Activated CD4-positive, alpha-beta memory T cell treated with anti-CD3 and anti-CD28 coated beads, Interleukin-2, amount 10 ng/mL, durations not matched to agents 7 days and 5 days (primary cell): Measurements from ENCODE around the gene WDR18. TPM values are rescaled to one million over a fixed set of nuclear protein-coding genes. Genes with fewer than 3 reads are reported as not detected.

Source experiments
- CTCF ChIA-PET: fragments of 350-600 bp; sonication (Branson Sonifier 250); formaldehyde crosslinking; loops from one replicate; lab custom pipeline; 2021; ENCODE audit warnings: antibody characterized with exemption, inconsistent platforms; lab: Charles Lee
- POLR2A ChIA-PET: fragments of 350-600 bp; sonication (Branson Sonifier 250); formaldehyde crosslinking; loops from one replicate; lab custom pipeline; 2021; ENCODE audit warnings: antibody characterized with exemption; lab: Charles Lee
- DNase-seq: peaks from one replicate; pipeline ENCODE4 v3.0.0-alpha.2; 2020
- H3K27ac Mint-ChIP-seq: one replicate; pipeline ENCODE4 v1.8.0; 2021; ENCODE audit warnings: mild to moderate bottlenecking, mixed read lengths
- H3K27me3 Mint-ChIP-seq: one replicate; pipeline ENCODE4 v1.8.0; 2021; ENCODE audit warnings: mixed read lengths
- H3K36me3 Mint-ChIP-seq: one replicate; pipeline ENCODE4 v1.8.0; 2021; ENCODE audit warnings: low read depth, mixed read lengths
- H3K4me1 Mint-ChIP-seq: one replicate; pipeline ENCODE4 v1.8.0; 2021; ENCODE audit warnings: mixed read lengths
- H3K4me3 Mint-ChIP-seq: one replicate; pipeline ENCODE4 v1.8.0; 2021; ENCODE audit warnings: mild to moderate bottlenecking, mixed read lengths
- H3K9me3 Mint-ChIP-seq: one replicate; pipeline ENCODE4 v1.8.0; 2021; ENCODE audit warnings: mixed read lengths
- total RNA-seq, 2 experiments: library from RNA; stranded (reverse); gene quantifications; one replicate each; pipeline ENCODE4 v1.2.3, GENCODE V29; 2021

The WDR18 gene
- total RNA-seq, 2 experiments from 2014 or later: 42.0 to 44.3 TPM

DNA sequence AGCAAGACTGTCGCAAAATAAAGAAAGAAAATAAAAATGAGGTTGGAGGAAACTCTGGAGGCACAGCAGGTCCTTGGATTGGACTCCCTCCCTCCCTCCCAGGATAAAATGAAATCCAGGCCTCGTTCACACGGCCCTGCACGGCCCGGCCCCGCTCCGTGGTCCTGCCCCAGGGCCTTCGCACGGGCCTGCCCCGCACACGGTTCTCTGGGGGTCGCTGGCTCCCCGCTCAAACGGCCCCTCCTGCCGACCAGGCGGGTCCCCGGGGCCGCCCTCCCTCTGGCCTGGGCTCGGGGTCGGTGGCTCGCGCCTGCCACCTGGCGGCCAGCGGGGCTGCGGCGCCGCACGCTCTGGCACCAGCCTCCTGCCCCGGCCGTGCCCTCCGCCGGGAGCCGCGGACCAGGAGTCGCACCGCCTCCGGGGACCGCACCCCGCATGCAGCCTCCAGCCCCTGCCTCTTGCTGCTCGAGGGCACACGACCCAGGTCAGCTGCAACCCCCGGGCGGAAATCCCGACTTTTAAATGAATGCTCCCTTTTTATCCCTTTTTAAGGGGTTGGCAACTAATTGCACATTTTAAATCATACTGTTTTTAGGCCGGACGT lies 1.5 kb upstream of the WDR18 start:
- ChIA-PET POLR2A (interaction anchor here (0.9 to 2.1 kb wide), 4 partner anchors 58 to 119 kb away, joined by 3 to 8 read pairs (median 4); no protein-coding TSS in a partner anchor), CTCF (interaction anchor here (0.6 to 5.3 kb wide), 5 partner anchors 11 to 119 kb away, joined by 3 to 96 read pairs (median 9); no protein-coding TSS in a partner anchor)
- Mint-ChIP-seq H3K4me1 (peaks cover 20% of the 10 kb centered on the region), H3K36me3 (peaks cover 8% of the 10 kb centered on the region), H3K9me3 (no peaks in the 10 kb centered on the region), H3K27ac (no peak overlapping the region), H3K4me3 (no peak overlapping the region), H3K27me3 (no peaks in the 10 kb centered on the region)
- DNase-seq: peak; percentile 79

DNA sequence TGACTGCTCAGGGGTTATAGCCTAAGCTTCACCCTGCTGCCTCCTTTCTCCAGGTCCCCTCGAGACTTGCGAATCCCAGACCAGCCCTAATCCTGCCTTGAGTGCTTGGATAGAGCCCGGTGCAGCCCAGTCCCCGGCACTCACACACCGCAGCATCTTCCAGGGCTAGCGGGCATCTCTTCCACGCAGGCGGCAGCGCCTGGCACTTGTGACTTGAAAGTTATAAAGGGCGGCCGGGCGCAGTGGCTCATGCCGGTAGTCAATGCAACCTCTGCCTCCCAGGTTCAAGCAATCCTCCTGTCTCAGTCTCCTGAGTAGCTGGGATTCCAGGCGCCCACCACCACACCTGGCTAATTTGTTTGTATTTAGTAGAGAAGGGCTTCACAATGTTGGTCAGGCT lies 1.9 kb downstream of the WDR18 start:
- no peaks in the 10 kb centered on the region for H3K9me3 Mint-ChIP-seq
- H3K27me3 Mint-ChIP-seq: no peaks in the 10 kb centered on the region
- POLR2A ChIA-PET: interaction anchor here (3.1 kb wide), 1 partner anchor 34 kb away, joined by 17 read pairs; the partner anchor contains the start of genes RNU6-2 and TMEM259
- no peak for DNase-seq
- CTCF ChIA-PET: no interaction called here
- H3K4me1 Mint-ChIP-seq: peaks cover 22% of the 10 kb centered on the region
- peak overlapping the region; percentile 91 for H3K4me3 Mint-ChIP-seq
- H3K27ac Mint-ChIP-seq: no peak overlapping the region
- H3K36me3 Mint-ChIP-seq: peaks cover 15% of the 10 kb centered on the region

DNA sequence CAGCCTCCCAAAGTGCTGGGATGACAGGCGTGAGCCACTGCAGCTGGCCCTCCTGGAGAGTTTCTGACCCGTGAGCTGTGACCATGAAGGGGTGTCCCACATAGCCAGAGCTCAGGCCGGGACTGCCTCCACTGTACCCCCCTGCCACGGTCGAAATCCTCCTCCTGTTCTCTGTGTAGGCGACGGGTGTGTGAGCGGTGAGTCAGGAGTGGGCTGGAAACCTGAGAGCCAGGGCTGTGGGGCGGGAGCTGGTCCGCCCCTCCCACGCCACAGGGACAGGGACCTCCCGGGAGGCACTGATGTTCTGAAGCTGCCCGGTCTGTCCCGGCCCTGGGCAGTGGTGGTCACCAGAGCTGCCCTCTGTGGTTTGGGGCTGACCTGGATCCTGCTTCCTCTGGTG lies 3.9 kb downstream of the WDR18 start:
- H3K27ac Mint-ChIP-seq: no peak overlapping the region
- no peak overlapping the region for H3K4me3 Mint-ChIP-seq
- no peaks in the 10 kb centered on the region for H3K27me3 Mint-ChIP-seq
- ChIA-PET CTCF (no interaction called here), POLR2A (no interaction called here)
- DNase-seq: no peak
- peaks cover 20% of the 10 kb centered on the region for H3K4me1 Mint-ChIP-seq
- no peaks in the 10 kb centered on the region for H3K9me3 Mint-ChIP-seq
- peaks cover 18% of the 10 kb centered on the region for H3K36me3 Mint-ChIP-seq

DNA sequence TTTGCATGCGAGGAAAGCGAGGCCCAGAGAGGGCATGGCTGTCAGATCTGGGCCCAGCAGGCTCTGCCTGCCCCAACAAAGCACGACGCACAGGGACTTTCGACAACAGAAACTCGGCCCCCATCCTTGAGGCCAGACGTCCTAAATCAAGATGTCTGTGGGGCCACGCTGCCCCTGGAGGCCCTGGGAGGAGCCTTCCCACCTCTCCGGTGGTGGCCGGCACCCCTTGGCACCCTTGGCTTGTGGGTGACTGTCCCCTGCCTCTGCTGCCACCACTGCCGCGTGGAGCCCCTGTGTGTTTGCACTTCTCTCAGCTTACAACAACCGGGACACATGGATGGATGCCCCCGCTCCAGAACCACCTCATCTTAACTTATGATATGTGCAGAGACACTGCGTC lies 4.4 kb downstream of the WDR18 start:
- Mint-ChIP-seq H3K4me1 (peaks cover 20% of the 10 kb centered on the region), H3K9me3 (no peaks in the 10 kb centered on the region), H3K4me3 (no peak overlapping the region), H3K27ac (no peak overlapping the region), H3K36me3 (peaks cover 20% of the 10 kb centered on the region), H3K27me3 (no peaks in the 10 kb centered on the region)
- CTCF ChIA-PET: no interaction called here
- no peak for DNase-seq
- POLR2A ChIA-PET: no interaction called here

DNA sequence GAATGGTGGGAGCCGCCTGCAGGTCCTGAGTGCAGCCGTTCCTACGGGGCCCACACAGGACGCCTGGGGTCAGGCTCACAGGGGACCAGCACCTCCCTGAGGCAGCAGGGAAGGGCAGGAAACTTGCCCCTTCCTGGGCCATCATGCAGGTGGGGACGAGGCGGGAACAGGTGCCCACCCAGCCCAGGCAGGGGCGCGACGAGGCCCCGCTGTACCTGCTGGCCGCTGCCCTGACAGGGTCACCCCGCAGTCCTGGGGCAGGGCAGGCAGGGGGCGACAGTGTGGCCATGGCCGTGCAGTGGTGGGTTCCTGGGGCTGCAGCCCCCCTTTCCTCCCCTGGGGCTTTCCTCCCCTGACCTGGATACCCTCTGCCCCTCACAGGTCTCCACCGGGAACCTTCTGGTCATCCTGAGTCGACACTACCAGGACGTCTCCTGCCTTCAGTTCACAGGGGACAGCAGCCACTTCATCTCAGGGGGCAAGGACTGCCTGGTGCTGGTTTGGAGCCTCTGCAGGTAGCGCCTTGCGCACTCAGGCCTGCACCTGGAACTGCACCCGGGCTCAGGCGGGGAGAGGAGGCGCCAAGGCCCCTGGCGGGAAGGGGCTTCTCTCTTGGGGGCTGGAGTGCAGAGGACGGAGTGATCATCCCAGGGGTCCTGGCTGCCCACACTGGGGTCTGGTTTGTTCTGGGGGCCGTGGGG lies 5.4 kb downstream of the WDR18 start:
- Mint-ChIP-seq H3K27me3 (no peaks in the 10 kb centered on the region), H3K36me3 (peaks cover 20% of the 10 kb centered on the region), H3K4me1 (peaks cover 16% of the 10 kb centered on the region), H3K27ac (no peak overlapping the region), H3K4me3 (no peak overlapping the region), H3K9me3 (no peaks in the 10 kb centered on the region)
- ChIA-PET CTCF (no interaction called here), POLR2A (no interaction called here)
- DNase-seq: no peak

DNA sequence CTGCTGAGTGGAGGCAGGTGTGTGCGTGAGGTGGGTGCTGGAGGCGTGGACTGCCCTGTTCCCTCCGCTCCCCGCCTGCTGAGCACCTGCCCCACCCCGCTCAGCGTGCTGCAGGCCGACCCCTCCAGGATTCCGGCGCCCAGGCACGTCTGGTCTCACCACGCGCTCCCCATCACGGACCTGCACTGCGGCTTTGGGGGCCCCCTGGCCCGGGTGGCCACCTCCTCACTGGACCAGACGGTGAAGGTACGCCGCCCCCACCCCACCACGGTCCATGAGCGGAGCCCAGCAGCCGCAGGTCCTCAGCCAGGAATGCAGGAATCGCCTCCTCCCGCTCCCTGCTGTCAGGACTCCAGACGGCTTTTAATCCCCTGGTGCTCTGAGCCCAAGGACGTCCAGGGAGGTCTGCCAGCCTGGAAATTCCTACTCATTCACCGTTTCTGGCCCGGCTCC lies 6.0 kb downstream of the WDR18 start:
- Mint-ChIP-seq H3K4me3 (no peak overlapping the region), H3K27ac (no peak overlapping the region), H3K36me3 (peaks cover 20% of the 10 kb centered on the region), H3K27me3 (no peaks in the 10 kb centered on the region), H3K4me1 (peaks cover 10% of the 10 kb centered on the region), H3K9me3 (no peaks in the 10 kb centered on the region)
- ChIA-PET CTCF (no interaction called here), POLR2A (no interaction called here)
- no peak for DNase-seq

DNA sequence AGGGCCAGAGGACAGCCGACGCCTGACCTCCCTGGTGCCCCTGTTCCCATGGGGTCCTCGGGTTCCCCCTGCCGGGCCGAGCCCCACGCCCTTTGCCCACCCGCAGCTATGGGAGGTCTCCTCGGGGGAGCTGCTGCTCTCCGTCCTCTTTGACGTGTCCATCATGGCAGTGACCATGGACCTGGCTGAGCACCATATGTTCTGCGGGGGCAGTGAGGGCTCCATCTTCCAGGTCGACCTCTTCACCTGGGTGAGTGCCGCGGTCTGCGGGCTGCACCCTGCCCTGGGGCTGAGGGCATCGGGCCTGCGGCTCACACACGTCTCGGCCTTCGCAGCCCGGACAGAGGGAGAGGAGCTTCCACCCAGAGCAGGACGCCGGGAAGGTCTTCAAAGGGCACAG lies 6.6 kb downstream of the WDR18 start:
- ChIA-PET CTCF (no interaction called here), POLR2A (no interaction called here)
- H3K27ac Mint-ChIP-seq: no peak overlapping the region

DNA sequence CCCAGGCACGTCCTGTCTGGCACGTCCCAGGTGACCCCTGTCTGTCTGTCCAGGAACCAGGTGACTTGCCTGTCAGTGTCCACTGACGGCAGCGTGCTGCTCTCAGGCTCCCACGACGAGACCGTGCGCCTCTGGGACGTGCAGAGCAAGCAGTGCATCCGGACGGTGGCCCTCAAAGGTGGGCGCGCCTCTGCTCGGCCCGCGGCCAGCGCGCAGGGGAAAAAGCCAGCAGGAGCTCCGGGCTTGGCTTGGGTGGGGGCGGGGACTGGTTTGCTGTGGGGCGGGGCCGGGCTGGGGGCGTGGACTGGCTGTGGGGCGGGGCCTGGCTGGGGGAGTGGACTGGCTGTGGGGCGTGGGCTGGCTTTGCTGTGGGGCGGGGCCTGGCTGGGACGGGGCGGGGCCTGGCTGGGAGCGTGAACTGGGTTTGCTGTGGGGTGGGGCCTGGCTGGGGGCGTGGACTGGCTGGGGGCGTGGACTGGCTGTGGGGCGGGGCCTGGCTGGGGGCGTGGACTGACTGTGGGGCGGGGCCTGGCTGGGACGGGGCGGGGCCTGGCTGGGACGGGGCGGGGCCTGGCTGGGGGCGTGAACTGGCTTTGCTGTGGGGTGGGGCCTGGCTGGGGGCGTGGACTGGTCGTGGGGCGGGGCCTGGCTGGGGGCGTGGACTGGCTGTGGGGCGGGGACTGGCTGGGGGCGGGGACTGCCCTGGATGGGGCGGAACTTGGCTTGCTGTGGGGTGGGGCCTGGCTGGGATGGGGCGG lies 7.2 kb downstream of the WDR18 start:
- Mint-ChIP-seq H3K4me1 (peaks cover 8% of the 10 kb centered on the region), H3K27me3 (peaks cover 2% of the 10 kb centered on the region), H3K36me3 (peaks cover 19% of the 10 kb centered on the region), H3K4me3 (no peak overlapping the region), H3K9me3 (no peaks in the 10 kb centered on the region), H3K27ac (no peak overlapping the region)
- CTCF ChIA-PET: no interaction called here
- peak; percentile 66 for DNase-seq
- POLR2A ChIA-PET: no interaction called here

More for the DNA sequence above, 6.6 kb downstream of the WDR18 start:
- Mint-ChIP-seq H3K4me1 (peaks cover 7% of the 10 kb centered on the region), H3K4me3 (no peak overlapping the region), H3K36me3 (peaks cover 20% of the 10 kb centered on the region), H3K9me3 (no peaks in the 10 kb centered on the region), H3K27me3 (no peaks in the 10 kb centered on the region)
- no peak for DNase-seq

DNA sequence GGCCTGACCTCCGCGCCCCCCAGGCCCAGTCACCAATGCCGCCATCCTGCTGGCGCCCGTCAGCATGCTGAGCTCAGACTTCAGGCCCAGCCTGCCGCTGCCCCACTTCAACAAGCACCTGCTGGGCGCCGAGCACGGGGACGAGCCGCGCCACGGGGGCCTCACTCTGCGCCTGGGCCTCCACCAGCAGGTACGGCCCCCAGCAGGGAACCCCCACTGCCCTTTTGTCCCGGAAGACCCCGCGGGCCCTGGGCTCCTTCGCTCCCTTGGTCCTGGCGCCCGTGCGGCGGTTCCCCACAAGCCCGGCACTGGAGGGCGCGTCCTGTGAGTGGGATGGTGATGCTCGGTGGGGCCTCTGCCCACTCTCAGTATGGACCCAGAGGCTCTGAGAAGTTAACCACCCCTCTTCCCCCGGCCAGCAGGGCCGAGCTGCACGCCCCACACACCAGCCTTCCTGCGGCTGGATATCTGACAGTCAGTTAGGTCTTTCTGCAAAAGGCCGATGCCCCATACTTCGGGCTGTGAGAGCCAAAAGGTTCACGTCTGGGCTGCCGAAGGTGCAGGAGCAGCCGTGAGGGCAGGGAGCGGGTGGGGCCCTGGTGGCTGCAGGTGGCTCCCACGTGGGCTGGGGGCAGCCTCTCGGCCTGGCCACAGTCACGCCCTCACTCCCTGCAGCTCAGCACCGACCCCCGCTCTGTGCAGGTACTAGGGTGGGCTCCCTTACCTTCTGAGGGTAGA lies 8.0 kb downstream of the WDR18 start:
- no peaks in the 10 kb centered on the region for H3K9me3 Mint-ChIP-seq
- DNase-seq: no peak

DNA sequence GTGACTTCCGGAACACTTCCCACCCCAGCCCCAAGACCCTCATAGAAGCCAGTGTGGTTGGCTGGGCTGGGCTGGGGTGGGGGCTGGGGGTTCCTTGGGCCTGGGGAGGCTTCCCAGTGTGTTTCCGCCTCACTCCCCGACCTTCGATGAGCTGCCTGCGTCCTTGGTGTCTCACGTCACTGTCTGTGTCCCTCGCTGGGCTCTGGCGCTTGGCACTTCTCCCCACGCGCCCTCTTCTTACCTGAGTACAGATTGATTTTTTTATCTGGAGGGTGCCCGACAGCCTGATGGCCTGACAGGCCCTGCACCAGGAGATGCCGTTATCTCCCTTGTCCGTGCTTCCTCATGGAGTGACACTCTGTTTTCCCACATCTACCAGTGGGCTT lies 8.5 kb downstream of the WDR18 start:
- CTCF ChIA-PET: no interaction called here
- H3K27ac Mint-ChIP-seq: no peak overlapping the region

More for the DNA sequence above, 8.0 kb downstream of the WDR18 start:
- ChIA-PET CTCF (no interaction called here), POLR2A (no interaction called here)
- Mint-ChIP-seq H3K4me1 (peaks cover 11% of the 10 kb centered on the region), H3K36me3 (peaks cover 13% of the 10 kb centered on the region), H3K4me3 (no peak overlapping the region), H3K27ac (no peak overlapping the region), H3K27me3 (peaks cover 6% of the 10 kb centered on the region)

DNA sequence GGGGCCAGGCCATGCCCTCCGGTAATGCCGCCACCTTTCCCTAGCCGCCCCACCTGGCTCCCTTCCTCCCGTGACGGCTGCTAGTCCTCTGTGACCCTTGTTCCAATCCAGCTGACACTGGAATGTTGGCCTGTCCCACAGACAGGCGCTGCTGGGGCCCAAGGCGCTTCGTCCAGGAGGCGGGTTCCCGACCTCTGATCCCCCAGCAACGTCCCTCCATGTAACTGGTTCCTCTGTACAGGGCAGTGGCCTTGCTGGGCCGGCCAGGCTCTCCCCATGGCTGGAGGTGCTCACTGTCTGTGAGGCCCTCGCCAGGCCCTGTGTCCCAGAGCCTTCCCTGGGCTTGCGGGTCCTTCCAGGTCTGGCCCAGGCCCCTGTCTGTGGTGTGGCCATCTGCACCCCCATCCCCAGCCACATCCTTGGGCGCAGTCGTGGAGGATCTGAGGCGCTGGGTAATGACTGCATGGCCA lies 9.3 kb downstream of the WDR18 start:
- Mint-ChIP-seq H3K36me3 (peaks cover 11% of the 10 kb centered on the region), H3K27me3 (peaks cover 14% of the 10 kb centered on the region), H3K9me3 (no peaks in the 10 kb centered on the region), H3K27ac (no peak overlapping the region), H3K4me1 (peaks cover 11% of the 10 kb centered on the region), H3K4me3 (no peak overlapping the region)
- ChIA-PET POLR2A (no interaction called here), CTCF (no interaction called here)
- no peak for DNase-seq

More for the DNA sequence above, 8.5 kb downstream of the WDR18 start:
- Mint-ChIP-seq H3K9me3 (no peaks in the 10 kb centered on the region), H3K27me3 (peaks cover 8% of the 10 kb centered on the region), H3K4me1 (peaks cover 11% of the 10 kb centered on the region), H3K36me3 (peaks cover 11% of the 10 kb centered on the region), H3K4me3 (no peak overlapping the region)
- POLR2A ChIA-PET: no interaction called here
- no peak for DNase-seq

DNA sequence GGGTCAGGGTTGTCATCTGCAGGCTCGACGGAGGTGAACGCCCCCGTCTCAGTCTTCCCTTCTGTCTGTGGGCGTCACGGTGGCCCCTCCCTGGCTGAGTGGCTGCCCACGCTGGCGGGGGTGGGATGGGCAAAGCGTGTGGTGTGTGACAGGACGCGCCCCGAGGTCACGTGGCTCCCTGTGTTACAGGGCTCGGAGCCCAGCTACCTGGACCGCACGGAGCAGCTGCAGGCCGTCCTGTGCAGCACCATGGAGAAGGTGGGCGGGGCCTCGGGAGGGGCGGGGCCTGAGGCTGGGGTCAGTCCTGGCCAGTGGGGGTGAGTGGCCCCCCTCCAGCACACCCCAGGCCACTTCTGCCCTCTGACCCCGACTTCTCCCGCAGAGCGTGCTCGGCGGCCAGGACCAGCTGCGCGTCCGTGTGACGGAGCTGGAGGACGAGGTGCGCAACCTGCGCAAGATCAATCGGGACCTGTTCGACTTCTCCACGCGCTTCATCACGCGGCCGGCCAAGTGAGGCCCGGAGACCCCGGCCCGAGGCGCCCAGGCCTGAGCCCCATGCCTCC lies 9.8 kb downstream of the WDR18 start:
- H3K27ac Mint-ChIP-seq: no peak overlapping the region
- no peaks in the 10 kb centered on the region for H3K9me3 Mint-ChIP-seq
- POLR2A ChIA-PET: no interaction called here
- H3K4me3 Mint-ChIP-seq: no peak overlapping the region
- no peak for DNase-seq
- H3K27me3 Mint-ChIP-seq: peaks cover 17% of the 10 kb centered on the region
- H3K36me3 Mint-ChIP-seq: peaks cover 11% of the 10 kb centered on the region
- peaks cover 11% of the 10 kb centered on the region for H3K4me1 Mint-ChIP-seq
- CTCF ChIA-PET: interaction anchor here (0.7 kb wide), 1 partner anchor 28 kb away, joined by 3 read pairs; no protein-coding TSS in a partner anchor
